GM12874 (cell line): ENCODE results near the gene GNAI2.

Source experiments
- CTCF ChIP-seq: IDR thresholded peaks from 2 replicates; pipeline ENCODE4 v1.5.1; 2011; ENCODE audit warnings: low read depth, mild to moderate bottlenecking, control low read depth, low read length, moderate library complexity; ENCODE audit not compliant: insufficient read depth

Gene GNAI2

GRCh38 chr3:50230794-50231125 lies 5.2 kb upstream of the GNAI2 start:
- no peak for TF ChIP-seq CTCF

- no peak for TF ChIP-seq CTCF
Observed at GRCh38 chr3:50231581-50231980, 4.4 kb upstream of the GNAI2 start.

- TF ChIP-seq CTCF: no peak
Observed at GRCh38 chr3:50232303-50232702, 3.7 kb upstream of the GNAI2 start.

- no peak for TF ChIP-seq CTCF
Observed at GRCh38 chr3:50233176-50233575, 2.8 kb upstream of the GNAI2 start.

- no peak for TF ChIP-seq CTCF
Observed at GRCh38 chr3:50236484-50237132, 604 bp downstream of the GNAI2 start.

- TF ChIP-seq CTCF: no peak
Observed at GRCh38 chr3:50237133-50237651, 1.2 kb downstream of the GNAI2 start.

GRCh38 chr3:50237754-50238548 lies 1.9 kb downstream of the GNAI2 start:
- no peak for TF ChIP-seq CTCF
